IMR-90 (cell line): ENCODE results near the gene ZG16. TPM values are rescaled to one million over a fixed set of nuclear protein-coding genes. Genes with fewer than 3 reads are reported as not detected.
A peak's percentile ranks its signal among the peaks of the same experiment; 100 is the strongest.

ENCODE experiments used
- ATAC-seq: fragments of 200-7000 bp; cut with Tn5 transposase; 2 replicates; pipeline ENCODE4 v1.9.1; 2020; ENCODE audit warnings: low read depth, mild to moderate bottlenecking, moderate library complexity
- BruUV-seq: library from RNA; stranded (reverse); fragments of 400-500 nt; replicated peaks from 2 replicates; lab custom pipeline; 2021; lab: Mats Ljungman, UMichigan
- CTCF ChIA-PET: fragments of 300-600 bp; formaldehyde crosslinking; extraction: SDS; loops from one replicate; lab custom pipeline; 2021; ENCODE audit warnings: antibody characterized with exemption; lab: Yijun Ruan, JAX
- POLR2A ChIA-PET: fragments of 300-600 bp; sonication (Branson Sonifier 250); formaldehyde crosslinking; loops from one replicate; lab custom pipeline; 2022; ENCODE audit warnings: antibody characterized with exemption; ENCODE audit not compliant: unreplicated experiment; lab: Charles Lee
- DNase-seq: peaks from one replicate; pipeline ENCODE4 v3.0.0; 2013
- H2AFZ ChIP-seq: replicated peaks from 2 replicates; pipeline ENCODE3; 2013; ENCODE audit warnings: low read length, mild to moderate bottlenecking; ENCODE audit not compliant: poor library complexity
- H2AK5ac ChIP-seq: 2 replicates; pipeline ENCODE4 v1.6.1; 2013; ENCODE audit warnings: low read depth, low read length, inconsistent platforms
- H2AK9ac ChIP-seq: replicated peaks from 2 replicates; pipeline ENCODE3; 2013; ENCODE audit warnings: mild to moderate bottlenecking, low read depth, low read length, moderate library complexity; ENCODE audit not compliant: poor library complexity
- H2BK120ac ChIP-seq: 2 replicates; pipeline ENCODE4 v1.6.1; 2013; ENCODE audit warnings: low read depth, low read length, inconsistent platforms
- H2BK15ac ChIP-seq: 3 replicates; pipeline ENCODE4 v1.6.1; 2013; ENCODE audit warnings: low read depth, low read length, inconsistent platforms
- H2BK20ac ChIP-seq: 2 replicates; pipeline ENCODE4 v1.6.1; 2013; ENCODE audit warnings: low read depth, mild to moderate bottlenecking, inconsistent platforms, low read length, moderate library complexity
- H2BK5ac ChIP-seq: 2 replicates; pipeline ENCODE4 v1.6.1; 2013; ENCODE audit warnings: mild to moderate bottlenecking, low read depth, low read length, inconsistent platforms; ENCODE audit not compliant: poor library complexity, severe bottlenecking
- H3K14ac ChIP-seq: replicated peaks from 2 replicates; pipeline ENCODE4 v1.6.1; 2013; ENCODE audit warnings: low read depth, low read length, inconsistent platforms
- H3K18ac ChIP-seq: 2 replicates; pipeline ENCODE4 v1.6.1; 2013; ENCODE audit warnings: low read depth, low read length, control low read depth
- H3K23ac ChIP-seq: 2 replicates; pipeline ENCODE4 v1.6.1; 2013; ENCODE audit warnings: low read depth, low read length, inconsistent platforms
- H3K27ac ChIP-seq: 2 replicates; pipeline ENCODE4 v1.5.1; 2013; ENCODE audit warnings: mild to moderate bottlenecking, control low read depth, low read length; ENCODE audit not compliant: insufficient read depth
- H3K27me3 ChIP-seq: 2 replicates; pipeline ENCODE4 v1.6.1; 2013; ENCODE audit warnings: low read length; ENCODE audit not compliant: control insufficient read depth, insufficient read depth
- H3K36me3 ChIP-seq: 2 replicates; pipeline ENCODE4 v1.6.1; 2013; ENCODE audit warnings: low read length, mixed read lengths; ENCODE audit not compliant: control insufficient read depth, insufficient read depth
- H3K4ac ChIP-seq: 2 replicates; pipeline ENCODE4 v1.6.1; 2013; ENCODE audit warnings: low read depth, low read length, inconsistent platforms
- H3K4me1 ChIP-seq: 2 replicates; pipeline ENCODE4 v1.6.1; 2013; ENCODE audit warnings: low read length, mixed read lengths; ENCODE audit not compliant: control insufficient read depth, insufficient read depth
- H3K4me2 ChIP-seq: 2 replicates; pipeline ENCODE4 v1.6.1; 2013; ENCODE audit warnings: low read depth, mild to moderate bottlenecking, control low read depth, low read length, moderate library complexity
- H3K4me3 ChIP-seq: 2 replicates; pipeline ENCODE4 v1.5.1; 2013; ENCODE audit warnings: low read depth, mild to moderate bottlenecking, control low read depth, low read length, moderate library complexity; ENCODE audit not compliant: insufficient read depth
- H3K56ac ChIP-seq: 2 replicates; pipeline ENCODE4 v1.6.1; 2013; ENCODE audit warnings: low read length, inconsistent platforms; ENCODE audit not compliant: insufficient read depth; ENCODE audit errors: extremely low read depth
- H3K79me1 ChIP-seq, 2 experiments: 2 replicates each; pipeline ENCODE4 v1.6.1; 2013; ENCODE audit warnings: low read length in 2 of 2, inconsistent platforms in 1 of 2, low read depth in 1 of 2
- H3K9ac ChIP-seq: 2 replicates; pipeline ENCODE4 v1.6.1; 2013; ENCODE audit warnings: low read depth, low read length, control low read depth
- H3K9me1 ChIP-seq: 2 replicates; pipeline ENCODE4 v1.6.1; 2013; ENCODE audit warnings: low read length, inconsistent platforms; ENCODE audit not compliant: insufficient read depth
- H3K9me3 ChIP-seq: 2 replicates; pipeline ENCODE4 v1.6.1; 2013; ENCODE audit warnings: low read length; ENCODE audit not compliant: control insufficient read depth, insufficient read depth
- H4K20me1 ChIP-seq: 2 replicates; pipeline ENCODE4 v1.6.1; 2013; ENCODE audit warnings: low read length, inconsistent platforms; ENCODE audit not compliant: insufficient read depth
- H4K5ac ChIP-seq: 2 replicates; pipeline ENCODE4 v1.6.1; 2013; ENCODE audit warnings: mild to moderate bottlenecking, low read depth, low read length, control low read depth
- H4K8ac ChIP-seq, 2 experiments: 2 replicates each; pipeline ENCODE4 v1.6.1; 2013; ENCODE audit warnings: low read depth in 2 of 2, low read length in 2 of 2, control low read depth in 1 of 2, inconsistent platforms in 1 of 2
- H4K91ac ChIP-seq: 2 replicates; pipeline ENCODE4 v1.6.1; 2013; ENCODE audit warnings: low read depth, low read length, inconsistent platforms; ENCODE audit not compliant: insufficient read depth
- BHLHE40 ChIP-seq: fragments of 150-350 bp; IDR thresholded peaks from 2 replicates; pipeline ENCODE4 v1.6.1; 2016; ENCODE audit warnings: mild to moderate bottlenecking, low read depth, low read length
- CEBPB ChIP-seq: IDR thresholded peaks from 2 replicates; pipeline ENCODE4 v1.6.1; 2012; ENCODE audit warnings: low read depth, low read length, improper control_type of control experiment
- FOS ChIP-seq: fragments of 150-350 bp; IDR thresholded peaks from 2 replicates; pipeline ENCODE4 v1.6.1; 2016; ENCODE audit warnings: low read depth, low read length
- MAFK ChIP-seq: IDR thresholded peaks from 2 replicates; pipeline ENCODE4 v1.6.1; 2012; ENCODE audit warnings: low read depth, low read length, improper control_type of control experiment
- POLR2A ChIP-seq: IDR thresholded peaks from 2 replicates; pipeline ENCODE4 v1.6.1; 2012; ENCODE audit warnings: mild to moderate bottlenecking, low read depth, low read length
- RFX5 ChIP-seq: IDR thresholded peaks from 2 replicates; pipeline ENCODE4 v1.8.0; 2012; ENCODE audit warnings: low read depth, mild to moderate bottlenecking, low read length, moderate library complexity
- WGBS, 2 experiments: methylation state at CpG; one replicate each; pipeline versions ENCODE4 v1.1.5 to v1.1.7; 2013; ENCODE audit warnings: missing lambda C conversion rate in 2 of 2; ENCODE audit not compliant: insufficient read length in 1 of 2; ENCODE audit errors: extremely low coverage in 2 of 2; 5-methylcytosine and 5-hydroxymethylcytosine counted together
- dilution Hi-C: fragments of 300-500 bp; cut with HindIII; formaldehyde crosslinking; loops from one replicate; pipeline ENCODE4 v1.14.3; 2018; ENCODE audit warnings: low sequenced_read_pairs; ENCODE audit not compliant: unreplicated experiment
- in situ Hi-C: fragments of 300-500 bp; cut with MboI; formaldehyde crosslinking; loops from 3 replicates; pipeline ENCODE4 v1.14.3; 2019; ENCODE audit warnings: low sequenced_read_pairs, inconsistent platforms, mixed read lengths
- intact Hi-C: fragments of 100-400 bp; cut with micrococcal nuclease; formaldehyde crosslinking; loops from 2 replicates; pipeline ENCODE4 v1.10.0; 2022
- polyA plus RNA-seq, 3 experiments: library from polyadenylated mRNA; depleted of rRNA; stranded (reverse); fragments of >200 nt; gene quantifications; 2 replicates each; pipeline ENCODE4 v1.2.3, GENCODE V29; 2012; ENCODE audit warnings: low replicate concordance in 1 of 3
- total RNA-seq: library from RNA; depleted of rRNA; stranded (reverse); fragments of >200 nt; gene quantifications from 2 replicates; pipeline ENCODE4 v1.2.3, GENCODE V29; 2012
- TF ChIP-seq, protein P1 (sequence below): conservative IDR thresholded peaks from 2 replicates; pipeline ENCODE4 v1.5.1; 2012; ENCODE audit warnings: mild to moderate bottlenecking, low read depth, low read length, improper control_type of control experiment
- TF ChIP-seq, protein P2 (sequence below): fragments of 150-350 bp; IDR thresholded peaks from 2 replicates; pipeline ENCODE4 v1.6.1; 2017; ENCODE audit warnings: mild to moderate bottlenecking, antibody characterized with exemption, low read length, low read depth

Gene ZG16
- total and polyA plus RNA-seq, 2 of the 4 experiments (the other 2 are of a cell fraction) = not detected

DNA sequence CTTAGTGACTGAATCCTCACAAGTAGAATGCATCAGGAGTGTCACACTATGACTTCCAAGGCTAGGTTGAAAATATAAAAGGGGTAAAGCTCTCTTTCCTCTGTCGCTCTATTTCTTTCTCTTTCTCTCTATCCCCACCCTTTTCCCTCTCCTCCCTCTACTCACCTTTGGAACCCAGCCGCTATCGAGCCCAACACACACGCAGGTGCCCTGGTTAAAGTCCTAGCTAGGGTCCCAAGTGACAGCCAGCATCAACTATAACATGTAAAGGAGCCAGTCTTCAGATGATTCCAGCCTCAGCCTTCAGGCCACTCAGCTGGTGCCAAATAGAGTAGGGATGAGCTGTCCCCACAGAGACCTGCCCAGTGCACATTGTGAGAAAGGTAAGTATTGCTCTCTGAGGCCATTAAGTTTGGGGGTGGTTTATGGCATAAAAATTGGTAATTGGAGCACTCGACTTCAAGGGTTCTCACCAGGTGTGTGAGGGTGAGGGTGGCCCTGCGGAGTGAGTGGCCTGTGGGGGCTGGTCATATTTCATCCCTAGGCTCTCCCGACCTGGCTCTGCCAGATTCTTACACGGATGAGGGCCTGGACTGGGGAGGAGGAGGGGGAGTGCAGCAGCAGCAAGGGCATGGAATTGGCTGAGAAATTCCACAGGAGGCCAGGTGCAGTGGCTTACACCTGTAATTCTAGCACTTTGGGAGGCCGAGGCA, 17.3 kb upstream of the ZG16 start:
- CTCF ChIA-PET = no interaction called here
- no peak overlapping the region for H3K18ac ChIP-seq
- no peaks in the 10 kb centered on the region for H4K20me1 ChIP-seq
- no TSS peak for BruUV-seq
- H3K23ac ChIP-seq = no peak overlapping the region
- H4K91ac ChIP-seq = no peak overlapping the region
- H3K4ac ChIP-seq = no peak overlapping the region
- no peak overlapping the region for H2BK20ac ChIP-seq
- H3K79me1 ChIP-seq = no peaks in the 10 kb centered on the region
- H3K9me1 ChIP-seq = no peaks in the 10 kb centered on the region
- no peak overlapping the region for H2AK5ac ChIP-seq
- H3K9ac ChIP-seq = no peak overlapping the region
- POLR2A ChIA-PET = no interaction called here
- H2BK120ac ChIP-seq = no peak overlapping the region
- no peak overlapping the region for H3K4me3 ChIP-seq
- ATAC-seq (no peak), DNase-seq (no peak)
- H4K5ac ChIP-seq = no peak overlapping the region
- H3K27me3 ChIP-seq = peaks cover 7% of the 10 kb centered on the region
- dilution Hi-C loops (no loop called here), intact Hi-C loops (no loop called here), in situ Hi-C loops (no loop called here)
- H3K36me3 ChIP-seq = no peaks in the 10 kb centered on the region
- H2AK9ac ChIP-seq = peak overlapping the region; percentile 76
- no peak overlapping the region for H2BK15ac ChIP-seq
- no peaks in the 10 kb centered on the region for H3K9me3 ChIP-seq
- no peak overlapping the region for H3K27ac ChIP-seq
- no peak overlapping the region for H2AFZ ChIP-seq
- H3K56ac ChIP-seq = no peak overlapping the region
- WGBS, 2 experiments = 60% methylated on average over 2 of the region's 9 CpGs; no CpG with 5 or more reads in 1 of the 2 experiments
- TF ChIP-seq MAFK (no peak), BHLHE40 (no peak), POLR2A (no peak), FOS (no peak), CEBPB (no peak), RFX5 (no peak)
- TF ChIP-seq, protein P1, sequence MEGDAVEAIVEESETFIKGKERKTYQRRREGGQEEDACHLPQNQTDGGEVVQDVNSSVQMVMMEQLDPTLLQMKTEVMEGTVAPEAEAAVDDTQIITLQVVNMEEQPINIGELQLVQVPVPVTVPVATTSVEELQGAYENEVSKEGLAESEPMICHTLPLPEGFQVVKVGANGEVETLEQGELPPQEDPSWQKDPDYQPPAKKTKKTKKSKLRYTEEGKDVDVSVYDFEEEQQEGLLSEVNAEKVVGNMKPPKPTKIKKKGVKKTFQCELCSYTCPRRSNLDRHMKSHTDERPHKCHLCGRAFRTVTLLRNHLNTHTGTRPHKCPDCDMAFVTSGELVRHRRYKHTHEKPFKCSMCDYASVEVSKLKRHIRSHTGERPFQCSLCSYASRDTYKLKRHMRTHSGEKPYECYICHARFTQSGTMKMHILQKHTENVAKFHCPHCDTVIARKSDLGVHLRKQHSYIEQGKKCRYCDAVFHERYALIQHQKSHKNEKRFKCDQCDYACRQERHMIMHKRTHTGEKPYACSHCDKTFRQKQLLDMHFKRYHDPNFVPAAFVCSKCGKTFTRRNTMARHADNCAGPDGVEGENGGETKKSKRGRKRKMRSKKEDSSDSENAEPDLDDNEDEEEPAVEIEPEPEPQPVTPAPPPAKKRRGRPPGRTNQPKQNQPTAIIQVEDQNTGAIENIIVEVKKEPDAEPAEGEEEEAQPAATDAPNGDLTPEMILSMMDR = no peak
- TF ChIP-seq, protein P2, sequence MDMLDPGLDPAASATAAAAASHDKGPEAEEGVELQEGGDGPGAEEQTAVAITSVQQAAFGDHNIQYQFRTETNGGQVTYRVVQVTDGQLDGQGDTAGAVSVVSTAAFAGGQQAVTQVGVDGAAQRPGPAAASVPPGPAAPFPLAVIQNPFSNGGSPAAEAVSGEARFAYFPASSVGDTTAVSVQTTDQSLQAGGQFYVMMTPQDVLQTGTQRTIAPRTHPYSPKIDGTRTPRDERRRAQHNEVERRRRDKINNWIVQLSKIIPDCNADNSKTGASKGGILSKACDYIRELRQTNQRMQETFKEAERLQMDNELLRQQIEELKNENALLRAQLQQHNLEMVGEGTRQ = no peak
- no peak overlapping the region for H4K8ac ChIP-seq
- H2BK5ac ChIP-seq = no peak overlapping the region
- H3K14ac ChIP-seq = no peak overlapping the region
- H3K4me2 ChIP-seq = no peak overlapping the region
- no peaks in the 10 kb centered on the region; the same call in 1 of the 2 replicates for H3K4me1 ChIP-seq
